IPS DF 4.7 (cell line): ENCODE results near the gene C9orf50.
"Not testable (repeated sequence)": the region's sequence is repeated elsewhere in the genome, so short reads cannot be mapped to it uniquely, and the experiment has no call there.

Experiments used
- DNase-seq: peaks from one replicate; pipeline ENCODE4 v3.0.0-alpha.2; 2013; ENCODE audit warnings: low spot score; ENCODE audit errors: extremely low read depth

Gene C9orf50

DNA sequence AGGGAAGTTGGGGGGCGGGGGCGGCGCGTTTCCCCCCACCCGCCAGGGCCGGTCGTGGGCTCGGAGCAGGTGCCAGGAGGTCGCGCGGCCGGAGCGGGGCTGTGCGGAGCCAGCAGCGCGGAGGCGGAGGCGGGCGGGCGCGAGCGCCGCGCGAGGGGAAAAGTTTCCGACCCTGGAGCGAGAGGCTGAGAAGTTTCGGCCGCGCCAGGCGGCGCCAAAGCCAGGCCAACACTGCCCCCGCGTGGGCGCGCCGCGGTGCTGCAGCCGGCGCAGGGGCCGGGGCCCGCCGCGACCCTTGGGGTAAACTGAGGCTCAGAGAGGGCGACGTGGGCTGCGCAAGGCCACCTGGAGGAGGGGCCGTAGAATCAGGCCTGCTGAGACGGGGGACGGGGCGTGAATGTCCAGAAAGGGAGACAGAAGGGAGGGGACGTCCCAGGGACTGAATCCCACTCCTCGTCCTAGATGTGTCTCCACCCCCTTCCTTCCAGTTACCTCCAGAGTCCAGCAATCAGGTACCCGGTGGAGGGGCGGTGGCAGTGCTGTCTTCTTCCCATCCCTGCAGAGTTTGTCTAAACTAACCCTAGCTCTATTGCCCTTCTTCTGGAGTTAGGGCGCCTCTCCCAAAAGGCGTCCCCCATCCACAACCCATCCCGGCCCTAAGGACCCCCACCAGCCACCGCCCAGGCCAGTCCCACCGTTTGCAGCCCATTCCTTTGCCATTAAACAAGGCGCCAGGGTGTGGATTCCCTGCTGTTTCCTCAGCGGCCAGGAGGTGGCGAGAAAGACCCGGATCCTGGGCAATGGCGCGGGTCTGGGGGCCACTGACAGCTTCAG lies 10.2 kb downstream of the C9orf50 start:
- DNase-seq = no peak

DNA sequence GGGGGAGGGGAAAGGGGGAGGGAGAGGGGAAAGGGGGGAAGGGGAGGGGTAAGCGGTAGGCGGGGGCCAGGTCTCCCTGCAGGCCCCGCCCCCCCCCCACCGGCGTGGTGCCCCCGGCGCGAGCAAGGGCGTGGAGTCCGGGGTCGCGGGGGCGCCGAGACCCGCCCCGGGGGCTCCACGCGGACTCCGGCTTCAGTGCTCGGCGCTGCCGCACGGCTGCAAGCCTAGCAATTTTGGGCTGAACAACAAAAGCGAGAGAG lies 10.8 kb downstream of the C9orf50 start:
- no peak for DNase-seq

- no peak for DNase-seq
Measured at GRCh38 chr9:129609486-129610212, 11.3 kb downstream of the C9orf50 start.

DNA sequence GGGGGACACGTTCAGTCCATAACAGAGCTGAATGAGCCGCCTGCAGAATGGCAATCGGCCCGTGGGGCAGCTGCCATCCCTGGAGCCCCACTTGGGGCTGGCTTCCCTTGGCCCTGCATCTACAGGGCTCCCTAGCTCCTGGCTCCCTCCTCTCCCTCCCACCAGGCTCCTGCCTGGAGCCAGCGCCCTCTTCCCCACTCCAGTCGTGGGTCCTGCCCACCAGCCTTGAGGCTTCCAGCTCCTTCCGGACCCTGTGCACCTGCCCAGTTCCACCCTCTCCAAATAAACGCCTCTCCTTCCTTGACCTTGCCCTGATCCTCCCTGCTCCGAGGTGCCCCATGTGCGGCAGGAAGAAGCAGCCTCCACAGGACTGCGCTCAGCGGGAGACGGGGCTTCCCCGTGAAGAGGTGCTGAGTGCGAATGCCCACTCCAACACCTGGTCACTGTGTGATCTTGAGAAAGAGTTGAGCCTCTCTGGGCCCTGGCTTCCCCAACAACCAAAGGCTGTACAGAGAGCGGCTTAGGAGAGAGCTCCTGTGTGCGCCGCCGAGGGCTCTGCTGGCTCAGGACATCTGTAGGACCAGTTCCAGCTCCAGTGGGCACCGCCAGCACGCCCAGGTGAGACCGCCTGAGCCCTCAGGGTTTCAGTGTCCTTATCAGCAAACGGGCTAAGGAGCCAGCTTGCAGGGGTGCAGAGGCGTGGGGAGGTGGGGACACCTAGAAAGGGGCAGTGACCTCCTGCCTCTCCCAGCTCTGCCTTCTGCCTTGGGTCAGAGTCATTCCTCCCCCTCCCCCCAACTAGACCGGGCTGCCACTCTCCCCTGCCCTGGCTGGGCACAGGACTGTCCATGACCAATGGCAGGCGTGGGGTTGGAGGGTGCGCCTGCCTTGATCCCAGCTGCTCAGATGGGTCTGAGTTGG lies 12.1 kb downstream of the C9orf50 start:
- no peak for DNase-seq

DNA sequence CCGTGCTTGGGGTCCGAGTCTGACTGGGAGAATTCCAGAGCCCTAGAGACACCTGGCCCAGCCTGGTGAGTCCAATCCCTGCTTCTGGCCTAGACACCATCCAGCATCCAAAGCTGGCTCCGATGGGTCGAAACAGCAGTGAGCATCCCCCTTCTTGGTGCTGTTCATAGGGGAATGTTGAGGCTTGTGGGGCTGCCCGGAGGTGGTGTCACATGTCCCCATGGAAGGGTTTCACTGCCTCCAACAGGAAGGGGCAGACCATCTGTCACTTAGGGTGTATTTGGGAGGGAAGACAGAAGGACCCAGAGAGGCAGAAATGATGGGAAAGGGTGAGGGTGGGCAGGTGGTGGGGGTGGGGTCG lies 13.9 kb downstream of the C9orf50 start:
- DNase-seq = no peak

- no peak for DNase-seq
Measured at GRCh38 chr9:129606161-129607026, 14.5 kb downstream of the C9orf50 start.

GRCh38 chr9:129604766-129605163 lies 16.1 kb downstream of the C9orf50 start:
- DNase-seq = no peak

- DNase-seq = no peak
Measured at GRCh38 chr9:129604056-129604765, 16.7 kb downstream of the C9orf50 start.

- DNase-seq = no peak
Measured at GRCh38 chr9:129602598-129603415, 18.1 kb downstream of the C9orf50 start.

DNA sequence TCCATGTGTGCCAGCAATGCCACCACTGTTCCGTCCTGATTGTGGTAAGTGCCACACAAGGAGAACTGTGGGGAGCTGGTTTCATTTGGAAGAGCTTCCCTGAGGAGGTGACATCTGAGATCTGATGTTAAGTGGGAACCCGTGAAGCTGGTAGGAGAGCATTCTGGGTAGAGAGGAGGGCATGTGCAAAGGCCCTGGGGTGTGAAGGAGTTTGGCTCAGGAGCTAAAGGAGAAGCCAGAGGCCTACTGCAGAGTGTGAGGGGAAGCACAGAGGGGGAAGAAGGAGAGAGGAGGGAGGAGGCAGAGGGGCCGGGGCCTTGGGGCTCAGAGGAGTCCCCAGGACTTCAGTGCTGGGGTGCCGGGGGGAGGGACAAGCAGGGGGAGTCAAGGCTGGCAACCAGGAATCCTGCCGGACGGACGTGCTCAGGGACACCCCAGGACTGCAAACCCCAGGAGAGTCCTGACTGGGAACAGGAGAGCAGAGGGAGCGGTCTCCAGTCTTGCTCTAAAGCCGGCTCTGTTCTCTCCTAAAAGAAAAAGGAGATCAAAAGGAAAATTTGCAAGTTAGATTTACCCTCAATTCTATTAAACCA lies 19.7 kb downstream of the C9orf50 start:
- DNase-seq = no peak

DNA sequence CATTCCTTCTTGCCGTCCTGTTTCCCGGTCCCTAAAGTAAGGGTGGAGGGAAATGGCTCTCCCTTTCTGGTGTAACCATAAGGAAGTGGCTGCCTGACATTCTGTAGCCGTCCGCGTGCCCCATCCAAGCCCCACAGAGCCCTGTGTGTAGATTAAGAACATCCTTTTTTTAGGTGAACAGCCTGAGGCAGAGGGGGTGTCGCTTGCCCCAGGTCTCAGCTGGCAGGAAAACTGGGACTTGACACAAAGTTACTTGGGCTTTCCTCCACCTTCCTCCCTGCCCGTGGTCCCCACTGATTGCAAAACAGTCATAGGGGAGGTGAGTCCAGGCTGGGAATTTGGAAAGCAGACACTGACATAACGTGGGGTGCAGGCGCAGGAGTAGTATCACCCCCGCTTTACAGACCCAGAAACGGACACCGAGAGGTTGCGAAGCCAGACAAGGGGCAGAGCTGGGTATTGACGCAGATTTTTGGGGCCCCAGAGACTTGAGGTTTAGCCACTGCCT lies 22.8 kb downstream of the C9orf50 start:
- no peak for DNase-seq

GRCh38 chr9:129597355-129598088 lies 23.4 kb downstream of the C9orf50 start:
- DNase-seq = no peak

DNA sequence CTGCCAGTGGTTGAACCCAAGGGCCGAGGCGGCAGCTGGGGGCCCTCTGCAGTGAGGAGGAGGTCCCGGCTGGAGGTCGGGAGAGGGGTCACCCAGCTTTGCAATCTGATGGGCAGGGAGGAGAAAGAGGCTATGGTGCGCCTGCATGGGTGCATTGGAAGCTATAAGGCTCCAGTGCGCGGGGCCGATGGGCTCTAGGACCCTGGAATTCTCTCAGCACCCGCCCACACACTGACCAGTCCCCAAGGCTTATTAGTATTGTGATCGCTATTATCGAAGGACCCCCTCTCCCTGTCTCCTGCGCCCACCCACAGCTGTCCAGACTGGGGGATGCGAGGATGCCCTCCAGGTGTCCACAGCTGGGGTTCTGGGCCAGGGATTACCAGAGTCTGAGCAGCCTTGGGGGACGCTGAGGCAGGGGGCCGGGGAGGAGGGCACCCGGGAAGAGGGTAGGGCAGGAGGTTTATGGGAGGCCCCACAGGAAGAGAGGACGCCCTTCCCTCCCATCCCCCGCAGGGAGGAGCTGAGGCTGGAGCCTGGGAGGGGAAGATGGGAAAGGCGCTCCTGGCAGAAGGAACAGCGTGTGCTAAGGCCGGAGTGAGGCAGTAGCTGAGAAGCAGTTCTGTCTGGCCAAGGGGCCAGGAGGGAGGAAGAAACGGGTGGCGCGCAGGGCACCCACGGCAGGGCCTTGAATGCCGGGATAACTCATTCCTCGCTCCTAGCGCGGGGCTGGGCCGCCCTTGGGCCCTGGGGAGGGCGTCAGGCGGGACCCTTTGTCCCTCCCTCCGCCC lies 24.2 kb downstream of the C9orf50 start:
- no peak for DNase-seq

DNA sequence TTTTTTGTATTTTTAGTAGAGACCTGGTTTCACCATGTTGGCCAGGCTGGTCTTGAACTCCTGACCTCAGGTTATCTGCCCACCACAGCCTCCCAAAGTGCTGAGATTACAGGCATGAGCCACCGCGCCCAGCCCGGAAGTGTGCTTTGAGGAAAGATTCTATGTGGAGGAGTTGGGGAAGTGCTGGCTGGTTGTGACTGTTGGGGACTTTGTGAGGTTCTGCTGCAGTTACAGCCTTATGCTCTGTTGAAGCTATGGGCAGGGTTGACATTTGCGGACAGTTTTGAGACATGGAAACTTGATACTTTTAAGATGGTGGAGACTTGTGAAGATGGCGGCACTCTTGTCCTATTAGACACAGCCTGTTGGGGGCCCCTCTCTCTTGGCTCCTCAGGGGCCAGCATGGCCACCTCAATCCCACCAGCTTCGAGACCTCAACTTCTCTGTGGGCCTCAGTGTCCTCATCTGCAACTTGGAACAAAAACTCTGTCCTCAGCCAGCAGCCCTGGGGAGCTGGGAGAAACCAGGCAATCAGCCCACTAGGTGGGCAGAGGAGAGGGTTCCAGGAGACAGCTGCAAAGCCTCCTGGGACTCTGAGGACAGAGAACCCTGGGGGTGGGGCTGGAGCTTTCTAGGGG lies 24.9 kb downstream of the C9orf50 start:
- DNase-seq = no peak

- DNase-seq = no peak
Measured at GRCh38 chr9:129595311-129595741, 25.6 kb downstream of the C9orf50 start.

- no peak for DNase-seq
Measured at GRCh38 chr9:129594632-129595031, 26.3 kb downstream of the C9orf50 start.

- DNase-seq = not testable (repeated sequence)
Measured at GRCh38 chr9:129592790-129593189, 28.1 kb downstream of the C9orf50 start.
